GM19395 (cell line): ENCODE measurements around the gene EFCC1.

Experiments
- ATAC-seq: cut with Tn5 transposase; IDR thresholded peaks from one replicate; pipeline ENCODE4 v1.9.1; 2021; ENCODE audit warnings: mild to moderate bottlenecking, moderate library complexity; ENCODE audit not compliant: unreplicated experiment

EFCC1 gene, protein sequence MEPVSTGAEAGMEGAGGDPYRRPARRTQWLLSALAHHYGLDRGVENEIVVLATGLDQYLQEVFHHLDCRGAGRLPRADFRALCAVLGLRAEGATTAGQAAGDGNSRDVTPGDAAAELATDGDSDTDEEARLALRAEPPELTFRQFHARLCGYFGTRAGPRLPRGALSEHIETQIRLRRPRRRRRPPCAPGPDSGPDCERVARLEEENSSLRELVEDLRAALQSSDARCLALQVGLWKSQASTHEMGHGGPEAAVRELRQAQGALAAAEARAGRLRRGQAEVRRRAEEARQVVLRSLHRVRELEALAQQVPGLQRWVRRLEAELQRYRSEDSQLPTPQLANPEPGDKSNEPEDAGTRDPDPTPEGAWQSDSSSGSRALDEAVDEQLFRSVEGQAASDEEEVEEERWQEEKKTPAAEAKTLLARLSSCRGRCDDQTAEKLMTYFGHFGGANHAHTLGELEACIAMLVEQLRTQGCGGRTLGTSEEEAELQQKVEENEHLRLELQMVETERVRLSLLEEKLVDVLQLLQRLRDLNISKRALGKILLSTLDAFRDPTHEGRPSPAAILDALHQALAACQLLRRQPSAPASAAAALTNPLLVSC

DNA sequence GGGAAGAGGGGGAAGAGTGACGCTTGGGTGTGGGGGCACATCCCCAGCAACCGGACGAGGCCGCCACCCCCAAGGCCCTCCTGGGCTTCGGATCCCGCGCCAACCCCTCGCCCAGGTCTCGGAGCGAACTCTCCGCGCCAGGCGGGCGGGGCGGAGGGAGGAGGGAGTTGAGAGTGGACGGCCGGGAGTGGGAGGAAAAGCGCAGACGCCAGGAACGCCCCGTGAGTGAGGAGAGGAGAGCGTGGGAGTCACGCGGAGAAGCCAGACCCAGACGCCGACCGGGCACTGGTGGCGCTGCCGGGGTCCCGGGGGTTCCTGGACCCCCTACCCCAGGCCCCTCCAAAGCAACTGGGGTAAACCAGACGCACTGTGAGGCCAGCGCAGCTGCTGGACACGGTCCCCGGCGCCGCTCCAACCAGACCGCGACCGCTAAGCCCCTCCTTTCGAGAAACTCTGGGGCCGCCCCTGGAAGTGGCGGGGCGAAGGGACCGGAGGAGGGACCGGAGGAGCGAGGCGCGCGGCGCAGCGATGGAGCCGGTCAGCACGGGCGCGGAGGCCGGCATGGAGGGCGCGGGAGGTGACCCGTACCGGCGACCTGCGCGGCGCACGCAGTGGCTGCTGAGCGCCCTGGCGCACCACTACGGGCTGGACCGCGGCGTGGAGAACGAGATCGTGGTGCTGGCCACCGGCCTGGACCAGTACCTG lies at the start of gene EFCC1:
EFCC1 (plus strand) TSS at position 204 of the 705 bp plus-strand sequence; CDS start at position 529, 325 bp downstream.
- ATAC-seq = no peak

DNA sequence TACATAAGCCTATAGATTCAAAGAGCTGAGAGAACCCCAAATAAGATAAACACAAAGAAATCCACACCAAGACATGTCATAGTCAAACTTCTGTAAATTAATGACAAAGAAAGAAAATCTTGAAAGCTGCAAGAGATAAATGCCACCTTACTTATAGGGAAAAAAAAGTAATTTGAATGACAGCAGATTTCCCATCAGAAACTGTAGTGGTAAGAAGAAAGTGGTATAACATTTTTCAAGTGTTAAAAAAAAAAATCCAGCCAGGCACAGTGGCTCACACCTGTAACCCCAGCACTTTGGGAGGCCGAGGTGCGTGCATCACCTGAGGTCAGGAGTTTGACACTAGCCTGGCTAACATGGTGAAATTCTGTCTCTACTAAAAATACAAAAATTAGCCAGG lies 44.7 kb upstream of the EFCC1 start:
- ATAC-seq = no peak

DNA sequence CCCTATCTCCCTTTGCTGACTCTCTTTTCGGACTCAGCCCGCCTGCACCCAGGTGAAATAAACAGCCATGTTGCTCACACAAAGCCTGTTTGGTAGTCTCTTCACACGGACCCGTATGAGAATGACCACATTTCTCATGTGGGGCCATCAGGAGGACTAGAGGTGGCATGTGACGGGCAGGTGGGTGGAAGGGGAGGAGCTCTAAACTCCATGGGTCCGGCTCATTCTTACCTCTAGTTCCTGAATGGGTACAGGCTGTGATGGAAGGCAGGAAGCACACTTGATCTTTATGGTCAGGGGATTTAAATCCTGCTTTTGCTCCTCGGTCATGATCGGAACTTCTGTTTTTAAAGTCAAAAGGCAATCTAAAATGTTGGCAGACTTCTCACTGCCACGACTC lies 35.8 kb upstream of the EFCC1 start:
- no peak for ATAC-seq

GRCh38 chr3:128965818-128966217 lies 35.3 kb upstream of the EFCC1 start:
- no peak for ATAC-seq

- no peak for ATAC-seq
These were observed 33.3 kb upstream of the EFCC1 start for GRCh38 chr3:128967748-128968355.

- no peak for ATAC-seq
These were observed 30.9 kb upstream of the EFCC1 start for GRCh38 chr3:128969993-128970739.

DNA sequence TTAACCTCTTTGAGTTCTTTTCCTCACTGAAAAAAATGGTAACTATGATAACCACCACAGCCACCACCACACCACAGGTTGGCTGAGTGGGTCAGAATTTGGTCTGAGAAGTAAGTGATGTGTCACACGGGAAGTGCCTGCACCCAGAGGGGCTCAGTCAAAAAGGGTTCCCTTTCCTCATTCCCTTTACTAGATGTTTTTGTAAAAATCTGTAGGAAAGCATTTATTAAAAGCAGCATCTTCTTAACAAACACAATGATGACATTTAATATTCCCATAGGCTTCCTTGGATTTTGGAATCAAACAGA lies 30.4 kb upstream of the EFCC1 start:
- no peak for ATAC-seq

DNA sequence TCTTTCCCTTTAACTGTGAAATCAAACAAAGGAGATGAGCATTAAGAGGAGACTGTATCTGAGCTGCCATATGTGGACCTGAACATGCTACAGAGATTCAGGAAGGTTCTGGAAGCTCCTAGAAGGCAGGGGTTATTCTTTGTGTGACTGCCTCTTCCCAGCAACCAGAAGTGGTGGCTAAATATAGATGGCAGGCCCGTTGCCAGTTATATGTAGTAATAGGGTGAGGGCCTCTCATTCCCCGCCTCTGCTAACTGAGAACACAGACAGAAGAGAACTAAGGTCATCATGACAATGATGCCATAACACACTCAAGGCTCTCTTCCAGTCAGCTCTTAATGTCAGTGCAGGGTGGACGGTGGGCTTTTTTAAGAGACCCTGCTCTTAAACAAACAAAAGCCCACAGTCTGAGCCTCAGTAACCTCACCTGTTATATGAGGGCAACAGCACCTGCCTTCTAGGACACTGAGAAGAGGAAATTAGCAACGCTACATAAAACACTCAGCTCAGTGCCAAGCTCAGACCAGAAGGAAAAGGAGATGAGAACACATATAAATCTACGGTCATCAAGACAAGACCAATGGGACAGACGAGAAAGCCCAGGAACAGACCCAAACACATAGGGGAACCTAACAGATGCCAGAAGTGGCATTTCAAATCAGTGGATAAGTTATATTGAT lies 29.5 kb upstream of the EFCC1 start:
- ATAC-seq = no peak

DNA sequence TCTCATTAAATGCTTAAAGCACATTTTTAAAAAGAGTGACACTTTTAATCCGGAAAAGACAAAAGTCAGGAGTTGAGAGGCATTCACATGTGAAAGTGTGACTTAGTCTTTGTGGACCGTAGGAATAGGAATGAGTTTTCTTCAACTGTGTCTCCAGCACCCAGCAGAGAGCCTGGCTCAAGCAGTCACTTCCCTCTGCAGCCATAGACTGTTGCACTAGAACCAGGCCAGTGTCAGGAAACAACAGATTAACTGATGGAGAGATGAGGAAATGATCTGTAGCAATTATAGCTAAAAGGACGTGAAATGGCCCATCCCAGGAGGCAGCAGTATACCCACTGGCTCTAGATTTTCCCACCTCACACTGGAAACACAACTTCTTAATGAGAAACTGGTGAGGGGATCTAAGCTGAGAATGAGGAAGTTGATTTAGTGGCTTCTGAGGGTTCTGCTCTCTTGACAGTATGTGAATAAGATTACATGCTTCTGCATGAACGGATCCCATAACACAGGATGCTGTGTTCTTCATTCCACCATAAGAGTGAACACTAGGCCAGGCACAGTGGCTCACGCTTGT lies 27.0 kb upstream of the EFCC1 start:
- ATAC-seq = no peak

DNA sequence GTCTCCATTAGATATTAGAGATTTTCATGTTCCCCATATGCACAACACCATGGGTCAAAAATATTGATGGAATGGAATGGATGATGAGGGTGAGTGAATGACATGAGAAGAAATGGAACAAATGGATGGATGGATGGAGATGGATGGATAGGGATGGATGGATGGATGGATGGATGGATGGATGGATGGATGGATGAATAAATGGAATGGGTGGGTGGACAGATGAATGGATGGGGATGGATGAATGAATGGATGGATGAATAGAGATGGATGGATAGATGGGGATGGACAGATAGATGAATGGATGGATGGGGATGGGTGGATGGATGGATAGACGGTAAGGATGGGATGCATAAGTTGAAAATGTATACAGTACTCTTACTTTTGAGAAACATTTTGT lies 25.8 kb upstream of the EFCC1 start:
- ATAC-seq = no peak

- no peak for ATAC-seq
These were observed 17.6 kb upstream of the EFCC1 start for GRCh38 chr3:128983293-128984069.

DNA sequence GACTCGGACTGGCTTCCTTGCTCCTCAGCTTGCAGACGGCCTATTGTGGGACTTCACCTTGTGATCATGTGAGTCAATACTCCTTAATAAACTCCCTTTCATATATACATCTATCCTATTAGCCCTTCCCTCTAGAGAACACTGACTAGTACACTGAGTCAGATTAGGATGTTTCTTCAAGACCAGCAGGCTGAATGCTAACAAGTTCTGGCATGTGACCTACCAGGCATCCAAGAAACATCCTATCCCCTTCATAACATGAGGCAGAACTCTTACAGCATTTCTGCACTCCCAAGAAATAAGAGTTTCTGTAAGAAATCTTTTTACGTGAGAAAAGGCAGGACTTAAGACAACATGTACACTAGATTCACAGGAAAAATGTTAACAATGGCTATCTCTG lies 16.5 kb upstream of the EFCC1 start:
- no peak for ATAC-seq

DNA sequence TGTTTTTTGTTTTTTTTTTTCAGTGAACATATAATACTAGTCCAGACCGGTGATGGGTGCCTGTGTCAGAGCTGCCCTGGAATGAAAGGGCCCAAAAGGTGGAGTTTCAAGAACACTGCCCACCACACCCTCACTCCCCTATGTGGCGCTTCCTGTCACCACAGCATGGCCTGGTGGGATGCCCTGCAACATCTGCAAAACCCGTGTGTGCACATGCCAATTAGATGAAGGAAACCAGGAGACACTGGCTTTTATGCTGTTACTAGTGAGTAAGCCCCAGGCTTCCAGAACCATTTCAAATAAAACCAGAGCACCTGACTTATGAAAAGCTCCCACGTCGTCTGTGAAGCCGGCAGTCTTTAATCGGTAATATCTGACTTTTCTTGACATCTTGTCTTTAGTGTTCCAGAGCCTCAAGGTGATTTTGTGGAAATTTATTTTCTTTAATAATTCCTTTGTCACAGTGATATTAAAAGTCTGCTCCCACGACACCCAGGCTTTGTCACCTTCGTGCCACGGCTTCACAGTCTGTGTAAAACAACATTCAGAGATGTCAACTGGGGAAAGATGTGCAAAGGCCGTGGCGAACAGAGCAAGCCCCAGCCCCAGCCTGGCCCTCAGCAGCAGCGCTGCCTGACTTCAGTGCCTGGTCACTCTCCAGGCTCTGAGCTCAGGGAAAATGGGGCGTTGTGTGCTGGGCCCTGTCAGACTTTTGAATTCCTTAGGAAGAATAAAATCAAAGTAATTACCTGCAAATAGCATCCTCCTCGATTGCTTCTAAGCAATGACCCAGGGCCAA lies 13.6 kb upstream of the EFCC1 start:
- no peak for ATAC-seq

GRCh38 chr3:128988286-128988685 lies 12.8 kb upstream of the EFCC1 start:
- ATAC-seq = no peak

- no peak for ATAC-seq
These were observed 9.7 kb upstream of the EFCC1 start for GRCh38 chr3:128991355-128991895.

DNA sequence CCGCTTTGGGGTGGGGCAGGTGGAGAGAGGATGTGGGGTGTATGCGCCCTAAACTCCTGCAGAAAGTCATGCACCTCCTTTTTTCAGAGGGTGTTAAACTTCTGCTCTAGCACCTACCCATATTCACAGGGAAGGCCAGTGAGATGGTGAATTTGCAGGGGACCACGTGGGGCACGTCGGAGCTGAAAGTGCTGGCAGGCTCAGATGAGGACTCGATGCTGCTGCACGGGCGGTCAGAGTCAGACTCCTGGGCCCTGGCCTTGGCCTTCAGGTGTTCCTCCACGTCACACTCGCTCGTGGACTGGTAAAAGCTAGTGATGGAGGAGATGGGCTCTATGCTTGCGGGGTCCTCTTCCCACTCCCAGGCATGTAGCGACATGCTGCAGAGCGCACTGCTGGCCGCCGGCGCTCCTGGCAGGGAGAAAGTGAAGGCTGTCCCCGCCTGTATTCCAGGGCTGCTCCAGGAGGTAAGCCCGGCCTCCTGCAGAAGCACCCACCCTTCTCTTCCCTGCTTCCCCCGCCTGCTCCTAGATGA lies 8.1 kb upstream of the EFCC1 start:
- no peak for ATAC-seq

DNA sequence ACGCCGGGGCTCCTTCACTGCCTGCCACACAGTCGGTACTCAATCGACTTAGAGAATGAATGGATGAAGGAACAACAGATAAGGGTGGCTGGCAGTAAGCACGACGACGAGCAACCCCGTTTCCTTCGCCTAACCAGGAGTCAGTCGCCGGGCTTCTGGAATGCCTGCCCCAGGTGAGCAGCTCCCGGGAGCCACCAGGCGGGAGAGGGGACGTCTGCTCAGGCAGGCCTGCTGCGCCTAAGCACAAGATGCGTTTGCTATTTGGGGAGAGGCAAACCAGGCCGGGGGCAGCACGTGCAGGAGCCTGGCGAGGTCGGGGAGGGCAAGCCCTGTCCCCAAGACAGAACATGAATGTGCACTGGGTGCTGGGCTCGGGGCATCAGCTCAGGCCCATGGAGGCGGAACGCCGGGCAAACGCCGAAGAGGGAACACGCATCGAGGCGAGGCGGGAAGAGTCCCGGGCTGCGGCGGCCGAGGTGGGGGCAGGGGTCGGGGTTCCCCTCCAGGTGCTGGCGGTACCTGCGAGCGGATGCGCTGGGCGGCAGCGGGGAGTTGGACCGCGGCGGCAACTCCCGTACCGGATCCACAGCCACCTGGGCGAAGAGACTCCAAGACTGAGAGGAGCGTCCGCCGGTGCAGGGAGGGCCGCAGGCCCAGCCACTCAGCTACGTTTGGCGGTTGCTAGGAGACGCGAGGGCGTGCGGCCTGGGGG lies 7.5 kb upstream of the EFCC1 start, which contains the start of gene CFAP92:
CFAP92 (minus strand) TSS at position 616 of the 712 bp plus-strand sequence. CDS start 772 bp downstream, outside the sequence.
- peak; percentile 82 for ATAC-seq
